Glutamatergic neuron (in vitro differentiated cells): ENCODE measurements around the gene BCAR3. TPM values are rescaled to one million over a fixed set of nuclear protein-coding genes. Genes with fewer than 3 reads are reported as not detected.

Experiments used
- DNase-seq: peaks from one replicate; pipeline ENCODE4 v3.0.0; 2022
- H3K27ac Mint-ChIP-seq: one replicate; pipeline ENCODE4 v1.8.0; 2020; ENCODE audit warnings: mild to moderate bottlenecking, mixed read lengths, inconsistent platforms; ENCODE audit not compliant: unreplicated experiment
- H3K27me3 Mint-ChIP-seq: one replicate; pipeline ENCODE4 v1.8.0; 2020; ENCODE audit warnings: mild to moderate bottlenecking, moderate library complexity, mixed read lengths, inconsistent platforms; ENCODE audit not compliant: unreplicated experiment
- H3K36me3 Mint-ChIP-seq: one replicate; pipeline ENCODE4 v1.8.0; 2020; ENCODE audit warnings: mild to moderate bottlenecking, mixed read lengths, inconsistent platforms; ENCODE audit not compliant: unreplicated experiment
- H3K4me1 Mint-ChIP-seq: one replicate; pipeline ENCODE4 v1.8.0; 2020; ENCODE audit warnings: mild to moderate bottlenecking, low read depth, mixed read lengths, inconsistent platforms; ENCODE audit not compliant: unreplicated experiment
- H3K4me3 Mint-ChIP-seq: one replicate; pipeline ENCODE4 v1.8.0; 2020; ENCODE audit warnings: mild to moderate bottlenecking, mixed read lengths, inconsistent platforms; ENCODE audit not compliant: unreplicated experiment
- H3K9me3 Mint-ChIP-seq: one replicate; pipeline ENCODE4 v1.8.0; 2020; ENCODE audit warnings: mild to moderate bottlenecking, moderate library complexity, mixed read lengths, inconsistent platforms; ENCODE audit not compliant: unreplicated experiment
- CTCF ChIP-seq: fragments of 200-600 bp; sonication (generic); IDR thresholded peaks from one replicate; pipeline ENCODE4 v1.5.0; 2021; ENCODE audit not compliant: partially characterized antibody, unreplicated experiment
- total RNA-seq: library from RNA; stranded (reverse); fragmentation: NEBNext Ultra II Directional; extraction: Animal tissue kit (Norgen Biotek cat#: 25700); gene quantifications from one replicate; pipeline ENCODE4 v1.2.1, GENCODE V29; 2021; ENCODE audit not compliant: unreplicated experiment

The BCAR3 gene
- total RNA-seq, 1 donor from 2014 or later = 12.8 TPM

DNA sequence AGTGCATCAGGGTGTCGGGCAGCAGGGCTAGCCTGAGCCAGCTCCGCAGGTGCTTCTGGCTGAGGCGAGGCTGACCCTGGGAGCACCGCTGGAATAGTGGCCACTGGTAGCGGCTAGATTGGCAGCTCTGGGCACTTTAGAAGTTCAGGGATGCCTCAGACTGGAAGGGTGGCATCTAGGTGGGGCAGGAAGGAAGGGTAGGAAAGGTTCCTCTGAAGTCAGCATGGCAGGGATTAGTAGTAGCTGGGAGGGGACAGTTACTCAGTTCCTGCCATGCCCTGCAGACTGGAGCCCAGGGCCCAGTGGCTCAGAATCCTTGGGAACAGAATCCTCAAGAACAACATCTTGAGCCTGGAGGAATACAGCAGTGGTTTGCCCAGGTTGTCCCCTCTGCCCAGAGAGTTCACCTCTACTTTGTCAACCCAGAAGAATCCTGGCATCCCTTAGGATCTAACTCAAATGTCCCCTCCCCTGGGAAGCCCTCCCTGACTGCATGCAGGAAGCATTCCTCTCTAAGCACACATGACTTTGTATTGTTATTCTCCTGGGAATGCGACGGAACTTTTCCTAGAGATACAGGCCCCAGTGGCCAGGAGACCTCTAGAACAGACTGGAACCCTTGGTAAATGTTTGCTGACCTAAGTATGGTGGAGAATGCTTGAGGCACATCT is 39.5 kb upstream of the BCAR3 start:
- Mint-ChIP-seq H3K4me1 (peaks cover 16% of the 10 kb centered on the region), H3K9me3 (peaks cover 4% of the 10 kb centered on the region), H3K4me3 (no peak overlapping the region), H3K27me3 (peaks cover 10% of the 10 kb centered on the region), H3K27ac (no peak overlapping the region), H3K36me3 (peaks cover 4% of the 10 kb centered on the region)
- DNase-seq = no peak
- TF ChIP-seq CTCF = no peak

DNA sequence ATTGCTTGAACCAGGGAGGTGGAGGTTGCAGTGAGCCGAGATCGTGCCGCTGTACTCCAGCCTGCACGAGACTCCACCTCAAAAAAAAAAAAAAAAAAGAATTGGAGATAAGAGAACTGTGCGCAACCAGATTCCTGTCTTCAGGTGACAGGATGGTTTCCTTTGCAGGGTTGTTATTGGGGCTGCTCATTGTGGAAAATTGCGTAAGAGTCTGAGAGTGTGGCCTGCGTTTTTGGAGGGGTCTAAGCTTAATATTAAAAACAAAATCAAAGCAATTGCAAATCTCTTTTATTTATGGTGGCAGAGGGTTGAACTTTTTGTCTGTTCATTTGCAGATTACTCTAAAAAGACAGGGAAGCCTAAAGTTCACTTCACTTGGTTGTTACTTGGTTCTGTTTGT is 36.0 kb upstream of the BCAR3 start:
- no peak overlapping the region for H3K4me3 Mint-ChIP-seq
- H3K36me3 Mint-ChIP-seq = no peaks in the 10 kb centered on the region
- H3K4me1 Mint-ChIP-seq = peaks cover 21% of the 10 kb centered on the region
- no peak for DNase-seq
- no peak overlapping the region for H3K27ac Mint-ChIP-seq
- H3K9me3 Mint-ChIP-seq = peaks cover 3% of the 10 kb centered on the region
- no peak for TF ChIP-seq CTCF
- peaks cover 7% of the 10 kb centered on the region for H3K27me3 Mint-ChIP-seq

DNA sequence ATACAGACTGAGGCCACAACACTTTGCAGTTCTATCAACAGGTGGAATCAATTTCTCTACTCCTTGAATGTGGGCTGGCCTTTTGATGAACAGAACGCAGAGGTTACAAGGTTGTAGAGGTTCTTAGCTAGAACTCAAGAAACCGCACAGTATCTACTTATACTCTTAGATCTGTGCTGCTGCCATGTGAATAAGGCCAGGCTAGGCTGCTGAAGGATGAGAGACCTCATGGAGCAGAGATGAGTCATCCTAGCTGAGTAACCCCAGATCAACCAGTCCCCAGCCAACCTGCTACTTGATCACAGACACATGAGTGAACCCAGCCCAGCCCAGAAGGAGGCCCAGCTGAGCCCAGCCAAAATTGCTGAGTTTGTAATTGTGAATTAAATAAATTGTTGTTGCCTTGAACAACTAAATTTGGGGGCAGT is 35.3 kb upstream of the BCAR3 start:
- no peak for DNase-seq
- peaks cover 7% of the 10 kb centered on the region for H3K27me3 Mint-ChIP-seq
- TF ChIP-seq CTCF = no peak
- H3K36me3 Mint-ChIP-seq = no peaks in the 10 kb centered on the region
- H3K27ac Mint-ChIP-seq = no peak overlapping the region
- no peak overlapping the region for H3K4me3 Mint-ChIP-seq
- H3K9me3 Mint-ChIP-seq = peaks cover 3% of the 10 kb centered on the region
- H3K4me1 Mint-ChIP-seq = peaks cover 15% of the 10 kb centered on the region

GRCh38 chr1:93716163-93716562 is 34.5 kb upstream of the BCAR3 start:
- Mint-ChIP-seq H3K4me3 (no peak overlapping the region), H3K4me1 (peaks cover 15% of the 10 kb centered on the region), H3K27ac (no peak overlapping the region), H3K36me3 (no peaks in the 10 kb centered on the region), H3K27me3 (peaks cover 7% of the 10 kb centered on the region), H3K9me3 (peaks cover 3% of the 10 kb centered on the region)
- no peak for TF ChIP-seq CTCF
- no peak for DNase-seq

DNA sequence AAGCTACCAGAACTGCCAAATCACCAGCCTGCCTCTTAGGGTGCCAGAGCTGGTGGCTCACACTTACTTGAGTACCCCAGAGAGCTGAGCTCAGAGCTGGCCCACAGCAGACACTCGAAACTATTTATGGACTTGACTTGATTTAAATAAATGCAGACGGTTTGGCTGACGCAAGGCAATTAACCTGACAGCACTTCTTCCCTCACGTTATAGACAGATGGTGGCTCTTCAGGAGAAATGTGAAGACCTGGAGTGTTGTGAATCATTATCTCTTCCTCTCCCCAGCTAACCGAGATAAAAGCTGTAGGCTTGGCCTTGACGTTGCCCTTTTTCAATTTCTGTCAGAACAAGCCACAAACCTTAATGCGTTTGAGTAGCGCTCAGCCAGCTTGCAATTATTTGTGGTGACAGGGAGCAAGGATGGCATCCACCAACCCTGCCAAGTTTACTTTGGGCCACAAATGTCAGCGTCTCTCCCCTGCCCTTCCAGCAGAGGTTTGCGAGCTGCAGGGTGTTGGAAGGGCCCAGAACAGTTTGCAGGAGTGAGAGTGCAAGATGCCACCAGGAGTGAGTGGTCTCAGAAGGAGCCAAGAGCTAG is 34.0 kb upstream of the BCAR3 start:
- H3K36me3 Mint-ChIP-seq = no peaks in the 10 kb centered on the region
- H3K9me3 Mint-ChIP-seq = peaks cover 3% of the 10 kb centered on the region
- H3K4me3 Mint-ChIP-seq = no peak overlapping the region
- H3K4me1 Mint-ChIP-seq = peaks cover 15% of the 10 kb centered on the region
- no peak for TF ChIP-seq CTCF
- DNase-seq = no peak
- H3K27me3 Mint-ChIP-seq = peaks cover 7% of the 10 kb centered on the region
- peak overlapping the region; percentile 26 for H3K27ac Mint-ChIP-seq
